Liver (tissue), 3 donors: ENCODE measurements around the gene MAP4K1.

ENCODE experiments used
- ATF3 ChIP-seq: IDR thresholded peaks from 2 replicates; pipeline ENCODE4 v1.6.1; 2016; ENCODE audit warnings: antibody characterized with exemption
- CTCF ChIP-seq: fragments of 150-350 bp; IDR thresholded peaks from 2 replicates; pipeline ENCODE4 v1.5.1; 2017; ENCODE audit warnings: improper control_type of control experiment, low read depth, low read length; ENCODE audit not compliant: missing input control
- EGR1 ChIP-seq, 2 donors: IDR thresholded peaks; 2 replicates each; pipeline ENCODE4 v1.6.1; 2016 to 2018; ENCODE audit warnings: antibody characterized with exemption in 2 of 2, low read depth in 2 of 2
- GABPA ChIP-seq, 2 donors: IDR thresholded peaks in 1 of 2; conservative IDR thresholded peaks in 1 of 2; 2 replicates each; pipeline ENCODE4 v1.6.1; 2016; ENCODE audit warnings: antibody characterized with exemption in 2 of 2, mild to moderate bottlenecking in 1 of 2, moderate library complexity in 1 of 2
- HNF4G ChIP-seq: IDR thresholded peaks from 2 replicates; pipeline ENCODE4 v1.6.1; 2016; ENCODE audit warnings: antibody characterized with exemption
- JUND ChIP-seq, 2 donors: IDR thresholded peaks; 2 replicates each; pipeline ENCODE4 v1.6.1; 2016; ENCODE audit warnings: antibody characterized with exemption in 2 of 2
- MAX ChIP-seq: IDR thresholded peaks from 2 replicates; pipeline ENCODE4 v1.6.1; 2016; ENCODE audit warnings: antibody characterized with exemption
- RAD21 ChIP-seq, 2 donors: IDR thresholded peaks; 2 replicates each; pipeline ENCODE4 v1.6.1; 2016; ENCODE audit warnings: antibody characterized with exemption in 2 of 2, mild to moderate bottlenecking in 2 of 2
- REST ChIP-seq: IDR thresholded peaks from 2 replicates; pipeline ENCODE4 v1.6.1; 2016; ENCODE audit warnings: antibody characterized with exemption, mild to moderate bottlenecking
- RXRA ChIP-seq, 2 donors: IDR thresholded peaks; 2 replicates each; pipeline ENCODE4 v1.6.1; 2017 to 2018; ENCODE audit warnings: antibody characterized with exemption in 2 of 2, mild to moderate bottlenecking in 1 of 2
- SP1 ChIP-seq: IDR thresholded peaks from 2 replicates; pipeline ENCODE4 v1.6.1; 2018; ENCODE audit warnings: antibody characterized with exemption, mild to moderate bottlenecking
- TAF1 ChIP-seq: conservative IDR thresholded peaks from 2 replicates; pipeline ENCODE4 v1.6.1; 2016; ENCODE audit warnings: antibody characterized with exemption, mild to moderate bottlenecking
- YY1 ChIP-seq: IDR thresholded peaks from 2 replicates; pipeline ENCODE4 v1.6.1; 2016; ENCODE audit warnings: antibody characterized with exemption, mild to moderate bottlenecking
- ZBTB33 ChIP-seq: IDR thresholded peaks from 2 replicates; pipeline ENCODE4 v1.6.1; 2016; ENCODE audit warnings: antibody characterized with exemption
- donor health status: healthy.
- donor health status: healthy.

GRCh38 chr19:38626401-38626800 is 8.6 kb upstream of the MAP4K1 start:
- no peak for TF ChIP-seq CTCF
- no peak for TF ChIP-seq RXRA (IDR thresholded peaks at IDR 0.05)
- no peak for TF ChIP-seq MAX
- TF ChIP-seq GABPA (IDR thresholded peaks at IDR 0.05 in 1 of 2, conservative IDR thresholded peaks at IDR 0.05 in 1 of 2) = no peak
- TF ChIP-seq JUND (IDR thresholded peaks at IDR 0.05) = no peak
- TF ChIP-seq TAF1 = no peak
- no peak for TF ChIP-seq EGR1 (IDR thresholded peaks at IDR 0.05; ENCODE audit: low read depth in 2 of 2)
- TF ChIP-seq YY1 = no peak
- TF ChIP-seq SP1 = no peak
- no peak for TF ChIP-seq ZBTB33
- TF ChIP-seq REST = no peak
- TF ChIP-seq RAD21 (IDR thresholded peaks at IDR 0.05) = no peak
- no peak for TF ChIP-seq ATF3
- no peak for TF ChIP-seq HNF4G
